Umbilical cord (tissue), 2 donors: ENCODE results near the gene ZNF672. TPM values are rescaled to one million over a fixed set of nuclear protein-coding genes. Genes with fewer than 3 reads are reported as not detected.
A peak's percentile ranks its signal among the peaks of the same experiment; 100 is the strongest.
"Not testable (repeated sequence)": the region's sequence is repeated elsewhere in the genome, so short reads cannot be mapped to it uniquely, and the experiment has no call there.

Source experiments
- DNase-seq: peaks from one replicate; pipeline ENCODE4 v3.0.0-alpha.2; 2015; ENCODE audit warnings: low spot score
- total RNA-seq: library from RNA; depleted of rRNA; stranded (reverse); fragments of >200 nt; gene quantifications from one replicate; pipeline ENCODE4 v1.2.3, GENCODE V29; 2014; ENCODE audit warnings: low replicate concordance; ENCODE audit not compliant: insufficient read depth

Gene ZNF672
- total RNA-seq, 1 donor from 2014 or later = 14.0 TPM

DNA sequence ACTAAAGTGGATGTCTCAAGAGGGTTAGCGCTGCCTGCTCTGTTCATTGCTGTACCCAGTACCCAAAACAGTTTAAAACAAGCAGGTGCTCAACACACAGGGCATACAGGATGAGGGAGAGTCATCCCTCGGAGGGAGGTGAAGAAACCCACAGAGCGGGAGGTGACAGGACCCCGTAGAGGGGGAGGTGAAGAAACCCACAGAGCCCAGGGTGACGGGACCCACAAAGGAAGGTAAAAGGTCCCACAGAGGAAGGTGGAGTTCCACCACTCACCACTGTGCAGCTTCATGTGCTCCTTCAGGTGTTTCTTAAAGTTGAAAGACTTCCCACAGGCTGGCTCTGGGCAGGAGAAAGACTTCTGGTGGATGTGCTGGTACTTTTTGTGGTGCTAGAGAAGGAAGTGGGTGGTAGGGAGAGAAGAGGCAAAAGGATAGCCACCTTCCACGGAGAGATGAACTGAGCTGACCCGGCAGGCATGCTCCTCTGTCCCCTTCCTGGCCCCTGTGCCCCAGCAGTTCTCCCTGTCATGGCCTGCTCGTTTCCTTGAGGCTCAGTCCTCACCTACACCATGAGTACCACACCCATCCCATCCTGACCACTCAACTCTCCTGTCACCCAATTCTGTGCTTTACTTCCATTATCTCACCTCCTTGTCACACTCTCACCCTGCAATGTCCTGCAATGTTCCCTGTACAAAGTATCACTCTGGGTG, 15.8 kb downstream of the ZNF672 start:
- DNase-seq = no peak

DNA sequence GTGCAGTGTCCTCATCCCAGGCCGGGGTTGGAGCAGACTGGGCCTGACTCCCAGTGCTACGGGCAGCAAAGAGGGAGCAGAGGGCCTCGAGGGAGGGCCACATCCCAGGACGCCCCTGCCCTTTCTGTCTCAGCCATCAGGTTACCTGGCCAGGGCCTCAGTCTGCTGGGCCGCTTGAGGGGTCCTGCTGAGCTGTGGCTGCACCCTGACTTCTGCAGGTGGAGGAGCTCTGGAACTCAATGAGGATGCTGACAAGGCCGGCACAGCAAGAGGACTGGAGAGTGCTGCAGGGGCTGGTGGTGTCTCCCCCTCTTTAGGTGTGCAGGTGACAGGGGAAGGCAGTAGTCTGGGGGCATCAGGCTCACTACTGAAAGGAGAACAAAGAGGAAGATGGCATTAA, 17.6 kb downstream of the ZNF672 start:
- no peak for DNase-seq

DNA sequence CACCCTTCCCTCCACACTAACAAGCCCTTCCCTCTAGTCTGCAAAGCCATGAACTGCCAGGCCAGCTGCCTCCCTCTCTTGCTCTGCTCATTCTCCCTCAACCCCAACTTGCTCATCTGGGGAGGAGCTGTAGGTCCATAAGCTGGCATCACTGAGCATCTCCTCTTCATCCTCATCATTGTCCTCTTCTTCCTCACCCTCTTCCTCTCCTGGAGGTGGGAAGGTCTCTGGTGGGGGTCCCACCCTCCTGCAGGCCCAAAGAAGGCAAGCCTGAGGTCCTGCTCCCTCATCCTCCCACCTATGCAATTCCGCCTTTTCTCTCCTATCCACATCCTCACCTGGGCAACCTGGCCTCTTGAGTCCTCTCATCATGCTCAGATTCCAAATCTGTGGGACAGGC, 18.2 kb downstream of the ZNF672 start:
- DNase-seq = no peak

DNA sequence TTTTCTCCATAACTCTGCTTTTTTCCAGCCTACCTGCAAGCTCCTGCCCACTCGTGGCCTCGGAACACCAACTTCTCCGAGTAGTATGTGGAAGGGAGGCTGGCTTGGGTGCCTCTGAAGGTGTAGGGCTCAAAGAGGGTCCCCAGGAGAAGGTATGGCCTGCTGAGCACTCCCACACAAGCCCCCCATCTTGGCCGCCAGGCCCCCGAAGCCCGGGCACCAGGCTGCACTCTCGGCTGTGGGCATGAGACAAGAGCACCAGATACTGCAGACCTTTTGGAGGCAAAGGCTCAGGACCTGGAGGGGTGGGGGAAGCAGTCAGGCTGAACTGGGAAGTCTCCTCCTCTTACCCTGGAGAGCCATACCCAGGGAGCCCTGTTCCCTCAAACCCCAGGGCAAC, 19.2 kb downstream of the ZNF672 start:
- DNase-seq = no peak

DNA sequence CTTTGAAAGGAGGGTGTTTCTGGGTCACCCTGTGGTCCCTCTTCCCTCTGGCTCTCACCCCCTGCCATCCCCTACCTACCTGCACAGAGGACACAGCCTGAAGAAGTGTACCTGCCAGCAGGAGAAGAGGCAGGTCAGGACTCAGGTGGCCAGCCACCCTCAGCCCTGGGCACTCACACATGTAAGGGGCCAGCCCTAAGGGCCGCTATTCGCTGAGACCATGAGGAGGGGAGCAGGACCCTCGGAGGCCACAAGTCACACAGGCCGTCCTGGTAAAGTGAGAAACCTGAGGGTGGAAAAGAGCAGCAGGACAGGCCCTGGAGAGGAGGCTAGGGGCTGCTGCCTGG, 19.7 kb downstream of the ZNF672 start:
- DNase-seq = no peak

DNA sequence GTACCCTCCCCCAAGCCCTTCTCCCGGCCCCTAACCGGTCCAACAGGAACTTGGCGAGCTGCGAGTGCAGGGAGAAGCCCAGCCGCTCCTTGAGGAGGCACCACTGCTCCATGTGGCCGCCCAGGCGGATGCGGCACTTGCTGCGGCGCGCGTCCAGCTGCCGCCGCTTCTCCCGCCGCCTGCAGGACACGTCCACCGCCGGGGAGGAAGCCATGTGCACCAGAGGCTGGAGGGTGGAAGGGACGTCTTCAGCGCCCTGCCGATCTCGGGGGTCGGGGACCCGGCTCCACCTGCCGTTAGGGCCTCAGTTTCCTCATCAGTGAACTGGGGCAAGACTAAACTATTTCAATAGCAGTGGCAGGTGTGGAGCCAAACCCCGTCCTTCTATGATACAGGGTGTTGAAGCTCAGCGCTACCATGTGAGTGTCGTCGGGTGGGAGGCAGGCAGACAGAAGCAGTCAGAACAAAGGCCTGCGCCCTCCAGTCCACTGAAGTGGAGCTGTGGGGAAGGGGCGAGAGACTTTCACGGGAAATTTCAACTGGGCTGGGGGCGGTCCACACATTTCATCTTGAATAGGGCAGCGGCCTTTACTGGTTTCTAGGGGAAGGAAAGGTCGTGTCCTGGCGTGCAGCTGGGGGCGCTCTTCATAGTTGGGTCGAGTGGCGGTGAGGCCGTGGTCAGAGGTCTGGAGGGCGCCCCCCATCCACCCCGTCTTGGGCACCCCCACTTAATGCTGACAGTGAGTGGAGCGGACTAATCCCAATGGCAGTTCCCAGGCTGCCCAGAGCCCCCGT, 20.3 kb downstream of the ZNF672 start:
- DNase-seq = peak; percentile 47

DNA sequence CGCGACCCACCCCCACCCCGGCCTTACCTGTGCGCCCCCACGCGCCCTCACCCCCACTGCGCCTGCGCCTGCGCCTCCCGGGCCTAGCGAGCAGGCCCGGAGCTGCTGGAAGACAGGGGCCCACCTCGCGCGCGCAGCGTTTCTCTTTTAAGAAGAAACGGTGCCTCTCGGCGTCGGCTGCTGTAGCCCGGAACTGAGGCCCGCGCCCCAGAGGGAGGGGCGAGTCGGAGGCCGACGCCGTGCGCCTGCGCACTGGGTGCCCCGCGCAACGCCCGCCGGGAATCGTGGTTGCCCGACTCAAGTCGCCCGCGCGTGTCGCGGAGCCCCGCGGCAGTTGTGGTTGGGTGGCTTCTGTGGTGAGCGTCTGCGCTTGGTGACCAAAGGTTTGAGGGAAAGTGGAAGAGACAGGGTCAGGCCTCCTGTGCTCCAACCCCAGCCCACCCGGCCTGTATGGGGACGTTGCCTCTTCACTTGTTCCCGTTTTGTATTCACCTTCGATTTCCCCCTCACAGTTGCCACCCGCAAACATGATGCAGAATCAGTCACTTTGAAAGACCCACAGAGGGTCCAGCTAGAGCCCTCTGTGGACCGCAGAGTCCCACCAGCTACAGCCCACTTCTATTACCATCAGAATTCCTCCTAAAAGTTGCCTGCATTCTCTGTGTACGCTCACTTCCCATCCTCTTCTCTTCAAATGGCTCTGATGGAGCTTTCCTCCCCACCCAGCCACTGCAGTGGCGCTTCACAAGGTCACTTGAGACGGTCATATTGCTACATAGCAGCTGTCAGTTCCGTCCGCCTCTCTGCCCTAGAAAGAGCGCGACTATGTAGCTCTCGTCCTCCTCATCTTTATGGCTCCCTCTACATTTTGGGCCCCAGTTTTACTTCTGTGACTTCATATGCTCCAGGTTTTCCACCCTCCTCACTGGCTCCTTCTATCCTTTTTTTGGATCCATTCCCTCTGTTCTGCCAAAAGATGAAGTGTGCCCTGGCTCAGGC, 21.2 kb downstream of the ZNF672 start, which contains the start of gene ZNF692:
ZNF692 (minus strand) TSS at position 195 of the 999 bp plus-strand sequence. CDS start 776 bp downstream, outside the sequence.
- peak; percentile 98 for DNase-seq

DNA sequence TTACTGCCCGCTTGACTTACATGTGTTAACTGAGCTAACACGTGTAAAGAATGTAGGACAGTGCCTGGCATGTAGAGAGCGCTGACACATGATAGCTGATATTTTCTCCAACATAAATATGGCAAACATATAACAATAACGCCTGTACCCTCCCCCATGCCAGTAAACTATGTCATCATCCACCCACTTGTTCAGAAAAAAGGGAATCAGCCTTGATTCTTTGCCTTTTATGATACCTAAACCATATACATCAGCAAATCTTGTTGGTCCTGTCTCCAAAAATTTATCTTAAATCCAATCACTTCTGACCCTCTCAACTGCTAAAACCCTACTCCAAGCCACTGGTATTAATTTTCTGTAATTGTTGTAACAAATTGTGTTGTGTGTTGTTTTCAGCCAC, 22.0 kb downstream of the ZNF672 start:
- no peak for DNase-seq

DNA sequence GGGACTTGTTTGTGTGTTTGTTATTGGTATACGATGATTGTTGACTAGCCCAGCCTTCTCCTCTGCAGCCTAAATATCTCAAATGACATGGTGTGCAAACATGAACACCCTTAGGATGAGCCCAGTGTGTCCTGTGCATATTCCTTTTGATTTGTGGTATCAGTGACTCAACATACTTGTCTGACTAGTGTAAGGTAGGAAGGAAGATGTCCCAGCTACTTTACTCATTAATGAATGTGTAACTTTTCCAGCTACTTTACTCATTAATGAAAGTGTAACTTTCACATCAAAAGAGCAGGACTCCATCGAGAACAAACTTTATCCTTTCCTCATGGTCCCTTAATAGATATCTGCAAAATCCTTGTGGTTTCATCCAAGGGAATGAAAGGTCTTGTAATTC, 23.6 kb downstream of the ZNF672 start:
- DNase-seq = no peak

DNA sequence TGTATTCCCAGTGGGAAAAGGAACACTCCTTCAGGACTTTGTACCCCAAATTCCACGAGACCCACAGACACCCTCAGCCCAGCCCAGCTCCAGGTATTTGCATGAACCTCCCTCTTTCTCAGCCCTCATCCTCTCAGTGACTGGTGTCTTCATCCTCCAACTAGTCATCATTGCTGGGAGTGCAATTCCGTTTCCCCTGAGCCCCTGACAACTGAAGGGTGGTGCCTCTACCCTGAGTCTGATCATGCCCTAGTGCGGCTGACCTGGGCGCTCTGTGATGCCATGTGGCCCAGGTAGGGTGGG, 24.6 kb downstream of the ZNF672 start:
- no peak for DNase-seq

DNA sequence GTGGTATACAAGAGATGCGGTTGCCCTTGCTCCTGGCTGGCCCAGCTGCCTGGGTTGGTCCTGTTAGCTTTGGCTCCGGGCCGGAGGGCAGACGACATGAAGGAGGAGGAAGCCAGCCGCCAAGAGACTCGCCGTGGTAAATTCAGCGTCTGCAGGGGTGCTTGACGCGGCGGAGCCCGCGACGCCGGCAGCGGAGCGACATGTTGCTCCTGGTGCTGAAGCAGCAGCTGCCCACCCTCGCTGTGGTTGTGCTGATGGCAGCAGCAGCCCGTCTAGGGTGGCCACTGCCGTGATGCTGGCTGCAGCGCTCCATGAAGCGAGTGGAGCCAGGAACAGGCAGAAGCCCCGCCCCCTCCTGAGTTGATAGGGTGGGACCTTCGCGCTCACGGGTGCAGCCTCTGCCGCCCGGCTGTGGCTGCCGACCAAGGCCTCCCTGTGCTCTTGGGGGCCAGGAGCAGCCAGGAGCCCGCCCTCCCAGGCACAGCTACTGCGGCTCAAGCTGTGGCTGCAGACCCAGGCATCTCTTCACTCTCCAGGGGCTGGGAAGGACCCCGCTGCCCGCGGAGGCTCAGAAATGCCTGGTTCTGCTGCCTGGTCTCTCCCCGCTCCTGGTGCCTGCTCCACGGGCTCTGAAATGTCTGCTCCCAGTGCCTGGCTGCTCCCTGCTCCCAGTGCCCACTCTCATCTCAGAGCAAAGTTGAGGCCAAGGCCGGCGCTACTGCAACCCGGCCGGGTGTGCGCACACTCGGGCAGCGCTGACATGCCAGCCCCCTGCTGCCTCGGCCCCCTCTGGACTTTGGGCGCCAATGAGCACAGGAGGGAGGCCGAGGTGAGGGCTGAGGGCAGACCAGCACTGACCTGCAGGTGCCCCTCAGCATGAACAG, 25.2 kb downstream of the ZNF672 start:
- peak; percentile 92 for DNase-seq

DNA sequence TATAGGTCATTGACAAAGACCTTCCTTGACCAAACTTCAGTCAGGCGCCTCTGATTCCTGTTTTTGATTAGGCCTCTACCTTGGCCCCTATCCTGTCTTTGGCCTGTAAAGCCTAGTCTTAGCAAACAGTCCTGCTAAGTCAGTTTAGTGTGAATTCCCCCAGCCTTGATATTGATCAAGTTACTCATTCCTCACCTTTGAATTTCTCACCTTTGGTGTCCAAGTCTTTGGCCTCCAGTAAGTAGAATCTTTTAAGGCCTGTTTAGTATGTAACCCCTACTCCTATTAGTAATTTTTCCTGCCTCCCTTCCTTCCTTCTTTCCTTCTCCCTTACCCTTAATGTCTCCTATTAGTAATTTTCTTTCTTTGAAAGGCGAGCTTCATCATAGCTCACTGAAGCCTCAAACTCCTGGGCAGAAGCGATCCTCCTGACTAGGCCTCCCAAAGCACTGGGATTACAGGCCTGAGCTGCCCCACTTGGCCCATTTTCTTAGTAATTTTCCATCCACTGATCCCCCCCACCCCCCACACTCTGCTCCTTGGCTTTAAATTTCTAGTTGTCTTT, 33.9 kb downstream of the ZNF672 start:
- no peak for DNase-seq

DNA sequence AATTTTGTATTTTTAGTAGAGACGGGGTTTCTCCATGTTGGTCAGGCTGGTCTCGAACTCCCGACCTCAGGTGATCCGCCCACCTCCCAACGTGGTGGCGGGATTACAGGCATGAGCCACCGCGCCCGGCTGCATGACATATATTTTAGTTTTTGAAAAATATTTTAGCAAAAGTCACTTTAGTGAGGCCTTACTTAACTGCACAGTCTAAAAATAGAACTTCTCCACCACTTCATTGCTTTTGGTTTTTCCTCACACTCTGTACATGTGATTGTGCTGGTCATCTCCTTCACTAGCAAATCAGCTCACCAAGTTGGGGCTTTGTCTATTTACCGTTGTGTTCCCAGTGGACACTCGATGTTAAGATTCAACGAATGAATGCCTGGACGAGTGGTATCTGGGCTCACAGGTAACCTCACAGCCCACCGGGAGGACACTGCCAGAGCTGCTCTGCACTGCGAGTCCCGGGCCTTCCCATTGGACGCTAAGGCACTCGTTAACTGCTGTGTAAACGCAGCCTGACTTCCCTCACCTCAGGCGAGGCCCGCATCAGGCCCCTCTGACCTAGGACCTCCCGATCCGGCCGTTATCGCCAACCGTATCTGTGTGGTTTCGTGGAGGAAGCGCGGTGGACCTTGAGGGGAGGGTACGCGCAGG, 34.9 kb downstream of the ZNF672 start:
- peak; percentile 83 for DNase-seq

DNA sequence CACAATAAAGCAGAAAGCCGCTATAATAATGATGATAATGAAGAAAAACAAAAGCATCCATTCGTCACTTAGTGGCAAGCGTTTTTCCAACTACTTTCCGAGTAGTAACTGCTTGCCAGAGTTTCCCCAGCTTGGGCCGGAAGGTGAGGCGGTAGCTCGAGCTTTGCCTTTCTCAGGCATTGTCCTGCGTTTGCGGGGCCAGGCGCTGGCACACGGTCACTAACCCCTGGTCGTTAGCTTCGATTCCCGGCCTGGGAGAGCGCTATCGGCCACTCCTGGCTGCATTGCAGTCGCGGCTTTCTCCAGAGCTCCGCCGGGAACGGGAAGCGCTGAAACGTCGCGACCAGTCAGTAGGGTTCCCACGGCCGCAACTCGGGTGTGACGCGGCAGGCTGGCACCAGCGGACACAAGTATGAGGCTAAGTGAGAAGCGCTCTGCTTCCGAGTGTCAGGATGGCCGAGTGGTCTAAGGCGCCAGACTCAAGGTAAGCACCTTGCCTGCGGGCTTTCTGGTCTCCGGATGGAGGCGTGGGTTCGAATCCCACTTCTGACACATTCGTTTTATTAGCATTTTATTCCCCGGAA, 35.5 kb downstream of the ZNF672 start:
- DNase-seq = peak; percentile 99

DNA sequence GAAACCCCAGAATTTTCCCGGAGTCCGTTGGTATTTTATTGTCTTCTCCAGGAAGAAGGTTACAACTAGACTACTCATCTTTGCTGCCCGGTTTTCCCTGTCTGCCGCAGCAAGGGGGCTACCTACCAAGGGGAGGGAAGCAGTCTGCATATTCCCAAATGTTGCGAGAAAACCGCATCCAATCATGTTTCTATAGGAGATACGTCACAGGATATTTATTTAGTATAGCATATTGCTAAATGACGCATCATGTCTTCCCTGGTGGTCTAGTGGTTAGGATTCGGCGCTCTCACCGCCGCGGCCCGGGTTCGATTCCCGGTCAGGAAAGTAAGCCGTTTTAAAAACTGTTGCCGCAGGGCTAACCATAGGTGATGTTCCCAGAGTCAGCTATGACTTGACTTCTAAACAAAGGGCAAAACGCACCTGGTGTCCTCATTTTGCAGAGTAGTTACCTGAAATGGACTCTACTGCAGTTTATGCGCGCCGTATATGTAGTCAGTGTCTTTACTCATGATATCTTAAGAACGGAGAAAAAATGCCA, 36.0 kb downstream of the ZNF672 start:
- DNase-seq = peak; percentile 97

DNA sequence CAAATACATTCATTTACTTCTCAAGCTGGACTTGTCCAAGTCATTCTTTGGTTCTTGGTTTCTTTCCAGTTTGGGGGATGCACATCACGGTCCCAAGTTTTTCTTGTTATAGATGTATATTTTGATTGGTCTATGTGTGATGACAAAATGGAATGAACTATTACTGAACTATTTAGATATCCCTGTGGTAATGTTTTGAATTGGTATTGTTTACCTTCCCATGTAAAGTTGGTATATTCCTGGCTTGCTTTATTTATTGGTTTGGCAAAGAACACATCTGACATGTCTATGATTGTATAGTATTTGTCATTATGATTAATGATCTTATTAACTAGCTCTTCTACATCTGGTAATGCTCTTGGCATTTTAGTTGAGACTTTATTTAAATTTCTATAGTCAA, 43.2 kb downstream of the ZNF672 start:
- DNase-seq = no peak

DNA sequence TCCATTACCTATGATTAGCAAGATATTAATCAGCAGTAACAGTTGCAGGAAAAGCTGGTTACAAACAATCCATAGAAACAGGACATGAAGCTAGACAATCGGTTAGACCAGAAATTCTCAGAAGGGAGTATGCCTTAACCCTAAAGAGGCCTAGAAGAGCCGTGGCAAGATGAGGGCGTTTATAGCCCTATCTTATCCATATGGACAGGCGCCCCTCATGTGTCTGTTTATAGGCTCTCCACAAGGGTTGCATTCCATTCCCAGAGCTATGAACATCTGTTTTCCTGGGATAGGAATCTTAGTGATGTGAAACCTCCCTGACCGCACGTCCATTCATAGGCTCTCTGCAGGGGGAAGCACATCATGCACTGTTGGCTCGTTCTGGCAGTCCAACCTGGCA, 44.4 kb downstream of the ZNF672 start:
- not testable (repeated sequence) for DNase-seq

DNA sequence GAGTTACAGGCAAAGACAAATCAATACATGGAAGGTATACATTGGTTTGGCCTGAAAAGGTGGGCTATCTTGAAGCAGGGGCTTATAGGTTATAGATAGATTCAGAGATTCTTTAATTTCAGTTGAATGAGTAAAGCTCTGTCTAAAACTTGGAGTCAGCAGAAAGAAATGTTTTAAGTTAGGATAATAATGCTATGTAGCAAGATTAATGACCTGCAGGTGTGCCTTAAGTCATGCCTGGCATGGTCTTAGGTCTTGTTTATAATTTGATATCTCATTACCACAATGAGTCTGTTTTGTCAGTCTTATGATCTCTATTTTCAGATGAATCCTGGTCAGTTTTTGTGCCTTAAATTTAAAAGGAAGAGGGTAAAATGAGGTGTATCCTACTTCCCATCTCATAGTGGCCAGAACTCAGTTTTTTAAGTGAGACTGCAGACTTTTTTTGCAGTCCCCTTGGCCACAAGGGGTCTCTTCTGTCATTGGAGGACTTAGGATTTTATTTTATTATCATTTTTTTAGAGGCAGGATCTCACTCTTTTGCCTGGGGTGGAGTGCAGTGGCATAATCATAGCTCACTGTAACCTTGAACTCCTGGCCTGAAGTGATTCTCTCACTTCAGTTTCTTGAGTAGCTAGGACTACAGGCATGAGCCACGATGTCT, 46.7 kb downstream of the ZNF672 start:
- DNase-seq = no peak

DNA sequence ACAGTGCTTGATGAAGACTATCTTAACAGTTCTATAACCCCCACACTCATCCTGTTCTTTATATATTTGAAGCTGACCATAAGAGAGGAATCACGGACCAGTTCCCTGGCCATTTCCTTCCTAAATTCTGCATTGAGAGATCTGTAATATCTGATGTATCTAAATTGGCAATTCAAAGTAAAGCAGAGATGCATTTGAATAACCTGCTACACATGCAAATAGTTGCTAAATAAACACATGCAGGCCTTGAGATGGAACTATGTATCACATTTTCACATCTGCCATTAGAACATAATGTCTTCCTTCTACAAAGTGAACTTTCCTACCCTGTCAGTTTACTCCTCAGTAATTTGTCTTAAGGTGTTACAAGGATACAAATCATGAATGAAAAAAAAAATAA, 47.6 kb downstream of the ZNF672 start:
- no peak for DNase-seq
